ENCODE measurements around the gene MRTFA. TPM values are rescaled to one million over a fixed set of nuclear protein-coding genes. Genes with fewer than 3 reads are reported as not detected.

The MRTFA gene
- total RNA-seq, 4 donors from 2014 or later: 45.5 to 90.2 (median 78.3) TPM

- no peak overlapping the region for H3K27ac ChIP-seq
- H3K27me3 ChIP-seq: no peaks in the 10 kb centered on the region
- no peaks in the 10 kb centered on the region for H3K9me3 ChIP-seq
- 37 to 52% methylated on average over 4 to 6 of the region's 6 CpGs for WGBS, 2 donors (ENCODE audit: low coverage in 1 of 2)
- peaks cover 0 to 32% (median 4%) of the 10 kb centered on the region in 3 donors for H3K4me1 ChIP-seq
- no peak overlapping the region for H3K4me3 ChIP-seq
- no peak for TF ChIP-seq POLR2A (IDR thresholded peaks at IDR 0.05)
- TF ChIP-seq CTCF (IDR thresholded peaks at IDR 0.05): peak; percentile 40 to 70 (median 62)
- TF ChIP-seq POLR2AphosphoS5 (IDR thresholded peaks at IDR 0.05): no peak
- ATAC-seq: no peak
- H3K36me3 ChIP-seq: peaks cover 0 to 5% of the 10 kb centered on the region in 2 donors
Observed at GRCh38 chr22:40525250-40525884, 111.2 kb downstream of the MRTFA start.

- Histone ChIP-seq H3K36me3 (peaks cover 0 to 5% of the 10 kb centered on the region in 2 donors), H3K4me1 (peaks cover 0 to 29% (median 4%) of the 10 kb centered on the region in 3 donors), H3K27me3 (no peaks in the 10 kb centered on the region), H3K9me3 (no peaks in the 10 kb centered on the region), H3K4me3 (no peak overlapping the region), H3K27ac (no peak overlapping the region)
- ATAC-seq: no peak
- TF ChIP-seq POLR2A (IDR thresholded peaks at IDR 0.05): no peak
- peak in 2 of 4 experiments; percentile 29 to 34 for TF ChIP-seq CTCF (IDR thresholded peaks at IDR 0.05)
- WGBS, 2 donors (ENCODE audit: low coverage in 1 of 2): 85 to 94% methylated on average over 2 to 6 of the region's 9 CpGs
Observed at GRCh38 chr22:40524392-40525249, 111.9 kb downstream of the MRTFA start.

DNA sequence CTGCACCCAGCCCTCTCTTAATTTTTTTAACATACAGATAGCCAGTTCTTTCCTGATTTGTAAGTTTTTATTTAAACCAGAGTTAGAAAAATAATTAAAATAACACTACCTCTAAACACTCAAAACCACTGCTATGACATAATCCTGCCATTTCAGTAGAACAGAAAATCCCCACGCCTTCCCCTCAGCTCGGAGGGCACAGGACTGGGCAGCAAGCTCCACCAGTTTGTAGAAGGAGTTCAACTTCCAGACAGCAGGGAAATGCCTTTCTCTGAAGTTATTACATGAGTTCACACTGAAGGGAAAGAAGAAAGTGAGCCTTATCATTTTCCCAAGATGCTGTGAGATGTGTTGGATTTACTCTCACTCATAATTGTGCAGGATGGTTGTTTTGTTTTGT is 114.4 kb downstream of the MRTFA start:
- WGBS, 2 donors (ENCODE audit: low coverage in 1 of 2): 88 to 100% methylated on average over 2 of the region's 2 CpGs
- H3K27ac ChIP-seq: no peak overlapping the region
- H3K9me3 ChIP-seq: no peaks in the 10 kb centered on the region
- no peak for ATAC-seq
- peaks cover 0 to 31% (median 4%) of the 10 kb centered on the region in 3 donors for H3K4me1 ChIP-seq
- no peak for TF ChIP-seq CTCF (IDR thresholded peaks at IDR 0.05)
- TF ChIP-seq POLR2A (IDR thresholded peaks at IDR 0.05): no peak
- no peak for TF ChIP-seq EP300 (IDR thresholded peaks at IDR 0.05)
- H3K4me3 ChIP-seq: no peak overlapping the region
- peaks cover 0 to 12% of the 10 kb centered on the region in 2 donors for H3K36me3 ChIP-seq
- no peaks in the 10 kb centered on the region for H3K27me3 ChIP-seq

DNA sequence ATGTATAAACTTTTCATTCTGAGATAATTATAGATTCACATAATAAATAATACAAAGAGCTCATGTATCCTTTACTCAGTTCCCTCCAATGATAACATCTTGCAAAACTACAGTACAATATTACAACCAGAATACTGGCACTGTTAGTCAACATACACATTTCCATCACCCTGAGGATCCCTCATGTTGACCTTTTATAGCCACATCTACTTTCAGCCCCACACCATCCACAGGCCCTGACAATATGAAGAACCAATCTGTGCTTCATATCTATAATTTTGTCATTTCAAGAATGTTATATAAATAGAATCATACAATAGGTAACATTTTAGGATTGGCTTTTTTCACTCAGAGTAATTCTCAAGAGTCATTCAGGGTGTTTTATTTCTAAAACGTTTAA is 115.5 kb downstream of the MRTFA start:
- no peak for ATAC-seq
- TF ChIP-seq POLR2A (IDR thresholded peaks at IDR 0.05) (no peak), POLR2AphosphoS5 (IDR thresholded peaks at IDR 0.05) (no peak), EP300 (IDR thresholded peaks at IDR 0.05) (no peak)
- Histone ChIP-seq H3K9me3 (no peaks in the 10 kb centered on the region), H3K27me3 (no peaks in the 10 kb centered on the region), H3K36me3 (peaks cover 0 to 12% of the 10 kb centered on the region in 2 donors), H3K27ac (no peak overlapping the region), H3K4me1 (peaks cover 0 to 42% (median 4%) of the 10 kb centered on the region in 3 donors), H3K4me3 (no peak overlapping the region)
- WGBS, 2 donors (ENCODE audit: low coverage in 1 of 2): 53 to 88% methylated on average over 1 of the region's 1 CpG

DNA sequence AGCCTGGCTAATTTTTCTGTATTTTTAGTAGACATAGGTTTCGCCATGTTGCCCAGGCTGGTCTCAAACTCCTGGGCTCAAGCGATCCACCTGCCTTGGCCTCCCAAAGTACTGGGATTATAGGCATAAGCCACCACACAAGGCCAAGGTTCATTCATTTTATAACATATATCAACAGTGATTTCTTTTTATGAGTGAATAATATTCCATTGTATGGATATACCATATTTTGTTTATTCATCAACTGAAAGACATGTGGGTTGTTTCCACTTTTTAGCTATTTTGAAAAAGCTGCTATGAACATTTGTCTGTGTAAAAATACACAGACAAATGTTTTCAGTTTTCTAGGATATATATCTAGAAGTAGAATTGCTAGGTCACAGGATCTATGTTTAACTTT is 116.0 kb downstream of the MRTFA start:
- Histone ChIP-seq H3K9me3 (no peaks in the 10 kb centered on the region), H3K27ac (no peak overlapping the region), H3K4me3 (no peak overlapping the region), H3K27me3 (no peaks in the 10 kb centered on the region), H3K4me1 (peaks cover 0 to 40% (median 4%) of the 10 kb centered on the region in 3 donors), H3K36me3 (peaks cover 0 to 12% of the 10 kb centered on the region in 2 donors)
- TF ChIP-seq POLR2AphosphoS5 (IDR thresholded peaks at IDR 0.05): no peak
- no peak for TF ChIP-seq EP300 (IDR thresholded peaks at IDR 0.05)
- 94 to 100% methylated on average over 2 of the region's 2 CpGs for WGBS, 2 donors (ENCODE audit: low coverage in 1 of 2)
- no peak for ATAC-seq
